GM23338 (cell line): Measurements from ENCODE around the gene TTC28. TPM values are rescaled to one million over a fixed set of nuclear protein-coding genes. Genes with fewer than 3 reads are reported as not detected.

Experiments used
- ATAC-seq: fragments of 200-7000 bp; cut with Tn5 transposase; 3 replicates; pipeline ENCODE4 v1.9.1; 2020
- DNase-seq: peaks from one replicate; pipeline ENCODE4 v3.0.0-alpha.2; 2015; ENCODE audit warnings: low spot score
- H2AFZ ChIP-seq: fragments of 200-600 bp; sonication (generic); 2 replicates; pipeline ENCODE4 v1.8.0; 2016; ENCODE audit warnings: antibody characterized with exemption, mild to moderate bottlenecking, moderate library complexity
- H3F3A ChIP-seq: fragments of 200-600 bp; sonication (generic); replicated peaks from 2 replicates; pipeline ENCODE4 v1.8.0; 2017; ENCODE audit warnings: antibody characterized with exemption, mixed run types, low read depth
- H3K27ac ChIP-seq: fragments of 200-600 bp; sonication (generic); 2 replicates; pipeline ENCODE4 v1.6.1; 2016; ENCODE audit warnings: low read depth
- H3K27me3 ChIP-seq: fragments of 200-600 bp; sonication (generic); 2 replicates; pipeline ENCODE4 v1.8.0; 2016; ENCODE audit warnings: mild to moderate bottlenecking, mixed run types, moderate library complexity; ENCODE audit not compliant: insufficient read depth
- H3K36me3 ChIP-seq: fragments of 200-600 bp; sonication (generic); 2 replicates; pipeline ENCODE4 v1.8.0; 2016; ENCODE audit warnings: mild to moderate bottlenecking; ENCODE audit not compliant: insufficient read depth
- H3K4me1 ChIP-seq: fragments of 200-600 bp; sonication (generic); 2 replicates; pipeline ENCODE4 v1.8.0; 2016; ENCODE audit warnings: mild to moderate bottlenecking, moderate library complexity; ENCODE audit not compliant: insufficient read depth
- H3K4me2 ChIP-seq: fragments of 200-600 bp; sonication (generic); 2 replicates; pipeline ENCODE4 v1.7.1; 2017; ENCODE audit warnings: mixed run types
- H3K4me3 ChIP-seq: fragments of 200-600 bp; sonication (generic); 2 replicates; pipeline ENCODE4 v1.6.1; 2016; ENCODE audit warnings: mixed run types
- H3K79me2 ChIP-seq: fragments of 200-600 bp; sonication (generic); replicated peaks from 2 replicates; pipeline ENCODE4 v1.8.0; 2017; ENCODE audit warnings: mild to moderate bottlenecking; ENCODE audit not compliant: insufficient read depth
- H3K9me2 ChIP-seq: fragments of 200-600 bp; sonication (generic); 2 replicates; pipeline ENCODE4 v1.8.0; 2017; ENCODE audit not compliant: insufficient read depth
- H4K20me1 ChIP-seq: fragments of 200-600 bp; sonication (generic); replicated peaks from 2 replicates; pipeline ENCODE4 v1.8.0; 2017; ENCODE audit warnings: mild to moderate bottlenecking; ENCODE audit not compliant: insufficient read depth
- H3K27ac Mint-ChIP-seq: 2 replicates; pipeline ENCODE4 v1.8.0; 2020; ENCODE audit warnings: inconsistent platforms, mild to moderate bottlenecking, moderate library complexity, mixed read lengths
- H3K27me3 Mint-ChIP-seq: 3 replicates; pipeline ENCODE4 v1.8.0; 2022; ENCODE audit warnings: low read depth, mild to moderate bottlenecking, moderate library complexity, mixed read lengths, inconsistent platforms; ENCODE audit not compliant: insufficient read depth, poor library complexity
- H3K36me3 Mint-ChIP-seq: 3 replicates; pipeline ENCODE4 v1.8.0; 2021; ENCODE audit warnings: low read depth, mild to moderate bottlenecking, inconsistent platforms, moderate library complexity, mixed read lengths
- H3K4me1 Mint-ChIP-seq: 3 replicates; pipeline ENCODE4 v1.8.0; 2020; ENCODE audit warnings: mild to moderate bottlenecking, inconsistent platforms, mixed read lengths
- H3K4me3 Mint-ChIP-seq: 3 replicates; pipeline ENCODE4 v1.8.0; 2021; ENCODE audit warnings: moderate library complexity, mild to moderate bottlenecking, inconsistent platforms, mixed read lengths
- H3K9me3 Mint-ChIP-seq: 3 replicates; pipeline ENCODE4 v1.8.0; 2020; ENCODE audit warnings: moderate library complexity, mild to moderate bottlenecking, inconsistent platforms, mixed read lengths
- CREB1 ChIP-seq: fragments of 250-450 bp; sonication (Bioruptor Pico); IDR thresholded peaks from 2 replicates; pipeline ENCODE4 v1.5.0; 2020; ENCODE audit warnings: low read depth, mild to moderate bottlenecking, moderate library complexity
- EZH2 ChIP-seq: fragments of 200-600 bp; sonication (generic); IDR thresholded peaks from one replicate; pipeline ENCODE4 v1.8.0; 2017; ENCODE audit warnings: antibody characterized with exemption, mild to moderate bottlenecking, low read depth; ENCODE audit not compliant: unreplicated experiment
- EZH2phosphoT487 ChIP-seq: fragments of 200-600 bp; sonication (generic); IDR thresholded peaks from one replicate; pipeline ENCODE4 v1.8.1; 2018; ENCODE audit warnings: antibody characterized with exemption; ENCODE audit not compliant: unreplicated experiment
- JUNB ChIP-seq: IDR thresholded peaks from one replicate; pipeline ENCODE4 v1.6.1; 2016; ENCODE audit warnings: antibody characterized with exemption; ENCODE audit not compliant: unreplicated experiment
- NANOG ChIP-seq: IDR thresholded peaks from 2 replicates; pipeline ENCODE4 v1.6.1; 2016; ENCODE audit warnings: antibody characterized with exemption, borderline replicate concordance
- POLR2AphosphoS5 ChIP-seq: IDR thresholded peaks from 2 replicates; pipeline ENCODE4 v1.6.1; 2016; ENCODE audit warnings: antibody characterized with exemption, low read depth
- REST ChIP-seq: IDR thresholded peaks from one replicate; pipeline ENCODE4 v1.6.1; 2018; ENCODE audit warnings: antibody characterized with exemption; ENCODE audit not compliant: unreplicated experiment
- STAT1 ChIP-seq: IDR thresholded peaks from one replicate; pipeline ENCODE4 v1.6.1; 2016; ENCODE audit warnings: antibody characterized with exemption; ENCODE audit not compliant: unreplicated experiment
- ZNF114 ChIP-seq: fragments of 250-450 bp; sonication (Bioruptor Pico); IDR thresholded peaks from 2 replicates; pipeline ENCODE4 v1.5.0; 2020; ENCODE audit warnings: mild to moderate bottlenecking, moderate library complexity
- ZNF331 ChIP-seq: fragments of 250-450 bp; sonication (Bioruptor Pico); IDR thresholded peaks from 2 replicates; pipeline ENCODE4 v1.5.0; 2020; ENCODE audit warnings: low read depth, mild to moderate bottlenecking, moderate library complexity
- polyA plus RNA-seq: library from polyadenylated mRNA; unstranded; fragments of >200 nt; fragmentation: Nextera tagmentation; extraction: Ambion mirVana; gene quantifications from 2 replicates; pipeline ENCODE4 v1.2.1, GENCODE V29; 2016
- total RNA-seq: library from RNA; depleted of rRNA; stranded (reverse); fragments of >200 nt; shearing (Covaris generic); gene quantifications from 2 replicates; pipeline ENCODE4 v1.2.3, GENCODE V29; 2014
- TF ChIP-seq, protein P1 (sequence below): fragments of 250-450 bp; sonication (Bioruptor Pico); IDR thresholded peaks from 2 replicates; pipeline ENCODE4 v1.5.0; 2020; ENCODE audit warnings: mild to moderate bottlenecking, moderate library complexity
- TF ChIP-seq, protein P2 (sequence below), 2 experiments: fragments of 200-600 bp in 1 of 2; sonication (generic) in 1 of 2; conservative IDR thresholded peaks; 2 replicates each; pipeline versions ENCODE4 v1.5.1 to v1.6.1; 2016 to 2017; ENCODE audit warnings: antibody characterized with exemption in 2 of 2, low read depth in 2 of 2, mild to moderate bottlenecking in 2 of 2, moderate library complexity in 1 of 2
- TF ChIP-seq, protein P3 (sequence below): IDR thresholded peaks from 2 replicates; pipeline ENCODE4 v1.6.1; 2016; ENCODE audit warnings: antibody characterized with exemption

Gene TTC28
- total and polyA plus RNA-seq, 2 experiments from 2014 or later = 4.5 to 16.1 TPM

DNA sequence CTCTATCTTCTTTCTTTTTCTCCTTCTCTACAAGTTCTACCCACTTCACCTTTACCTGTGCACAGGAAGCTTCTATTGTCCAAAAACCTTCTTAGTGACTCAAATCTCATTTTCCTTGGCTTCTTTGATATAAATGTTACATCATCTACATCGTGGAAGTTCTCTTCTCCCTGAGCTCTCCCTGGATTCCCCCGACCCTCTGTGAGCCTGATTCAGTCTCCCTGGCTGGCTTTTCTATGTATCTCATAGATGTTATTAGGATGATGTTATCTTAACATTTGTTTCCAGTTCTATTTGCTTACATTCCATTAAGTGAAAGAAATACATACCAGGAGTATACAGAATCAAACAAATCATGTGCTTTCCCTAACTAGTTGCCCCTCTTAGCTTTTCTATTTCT, 524.8 kb downstream of the TTC28 start:
- peaks cover 16% of the 10 kb centered on the region for H3K4me1 Mint-ChIP-seq
- H3K27ac Mint-ChIP-seq = no peak overlapping the region
- no peak overlapping the region for H3K4me3 ChIP-seq
- no peaks in the 10 kb centered on the region for H3F3A ChIP-seq
- H4K20me1 ChIP-seq = no peaks in the 10 kb centered on the region
- H3K27me3 ChIP-seq = no peaks in the 10 kb centered on the region
- no peak overlapping the region for H3K27ac ChIP-seq
- no peaks in the 10 kb centered on the region for H3K79me2 ChIP-seq
- no peaks in the 10 kb centered on the region for H3K9me3 Mint-ChIP-seq
- no peaks in the 10 kb centered on the region; the same call in 1 of the 2 replicates for H3K9me2 ChIP-seq
- peaks cover 3% of the 10 kb centered on the region for H3K27me3 Mint-ChIP-seq
- H3K36me3 ChIP-seq = no peaks in the 10 kb centered on the region
- H2AFZ ChIP-seq = no peak overlapping the region
- H3K4me3 Mint-ChIP-seq = no peak overlapping the region
- DNase-seq (no peak), ATAC-seq (no peak)
- 0 out of 3 replicates have a peak, but pooled peaks cover 4% of the 10 kb centered on the region for H3K36me3 Mint-ChIP-seq
- H3K4me1 ChIP-seq = peaks cover 12% of the 10 kb centered on the region
- TF ChIP-seq REST = no peak
- no peak for TF ChIP-seq NANOG
- TF ChIP-seq, protein P1, sequence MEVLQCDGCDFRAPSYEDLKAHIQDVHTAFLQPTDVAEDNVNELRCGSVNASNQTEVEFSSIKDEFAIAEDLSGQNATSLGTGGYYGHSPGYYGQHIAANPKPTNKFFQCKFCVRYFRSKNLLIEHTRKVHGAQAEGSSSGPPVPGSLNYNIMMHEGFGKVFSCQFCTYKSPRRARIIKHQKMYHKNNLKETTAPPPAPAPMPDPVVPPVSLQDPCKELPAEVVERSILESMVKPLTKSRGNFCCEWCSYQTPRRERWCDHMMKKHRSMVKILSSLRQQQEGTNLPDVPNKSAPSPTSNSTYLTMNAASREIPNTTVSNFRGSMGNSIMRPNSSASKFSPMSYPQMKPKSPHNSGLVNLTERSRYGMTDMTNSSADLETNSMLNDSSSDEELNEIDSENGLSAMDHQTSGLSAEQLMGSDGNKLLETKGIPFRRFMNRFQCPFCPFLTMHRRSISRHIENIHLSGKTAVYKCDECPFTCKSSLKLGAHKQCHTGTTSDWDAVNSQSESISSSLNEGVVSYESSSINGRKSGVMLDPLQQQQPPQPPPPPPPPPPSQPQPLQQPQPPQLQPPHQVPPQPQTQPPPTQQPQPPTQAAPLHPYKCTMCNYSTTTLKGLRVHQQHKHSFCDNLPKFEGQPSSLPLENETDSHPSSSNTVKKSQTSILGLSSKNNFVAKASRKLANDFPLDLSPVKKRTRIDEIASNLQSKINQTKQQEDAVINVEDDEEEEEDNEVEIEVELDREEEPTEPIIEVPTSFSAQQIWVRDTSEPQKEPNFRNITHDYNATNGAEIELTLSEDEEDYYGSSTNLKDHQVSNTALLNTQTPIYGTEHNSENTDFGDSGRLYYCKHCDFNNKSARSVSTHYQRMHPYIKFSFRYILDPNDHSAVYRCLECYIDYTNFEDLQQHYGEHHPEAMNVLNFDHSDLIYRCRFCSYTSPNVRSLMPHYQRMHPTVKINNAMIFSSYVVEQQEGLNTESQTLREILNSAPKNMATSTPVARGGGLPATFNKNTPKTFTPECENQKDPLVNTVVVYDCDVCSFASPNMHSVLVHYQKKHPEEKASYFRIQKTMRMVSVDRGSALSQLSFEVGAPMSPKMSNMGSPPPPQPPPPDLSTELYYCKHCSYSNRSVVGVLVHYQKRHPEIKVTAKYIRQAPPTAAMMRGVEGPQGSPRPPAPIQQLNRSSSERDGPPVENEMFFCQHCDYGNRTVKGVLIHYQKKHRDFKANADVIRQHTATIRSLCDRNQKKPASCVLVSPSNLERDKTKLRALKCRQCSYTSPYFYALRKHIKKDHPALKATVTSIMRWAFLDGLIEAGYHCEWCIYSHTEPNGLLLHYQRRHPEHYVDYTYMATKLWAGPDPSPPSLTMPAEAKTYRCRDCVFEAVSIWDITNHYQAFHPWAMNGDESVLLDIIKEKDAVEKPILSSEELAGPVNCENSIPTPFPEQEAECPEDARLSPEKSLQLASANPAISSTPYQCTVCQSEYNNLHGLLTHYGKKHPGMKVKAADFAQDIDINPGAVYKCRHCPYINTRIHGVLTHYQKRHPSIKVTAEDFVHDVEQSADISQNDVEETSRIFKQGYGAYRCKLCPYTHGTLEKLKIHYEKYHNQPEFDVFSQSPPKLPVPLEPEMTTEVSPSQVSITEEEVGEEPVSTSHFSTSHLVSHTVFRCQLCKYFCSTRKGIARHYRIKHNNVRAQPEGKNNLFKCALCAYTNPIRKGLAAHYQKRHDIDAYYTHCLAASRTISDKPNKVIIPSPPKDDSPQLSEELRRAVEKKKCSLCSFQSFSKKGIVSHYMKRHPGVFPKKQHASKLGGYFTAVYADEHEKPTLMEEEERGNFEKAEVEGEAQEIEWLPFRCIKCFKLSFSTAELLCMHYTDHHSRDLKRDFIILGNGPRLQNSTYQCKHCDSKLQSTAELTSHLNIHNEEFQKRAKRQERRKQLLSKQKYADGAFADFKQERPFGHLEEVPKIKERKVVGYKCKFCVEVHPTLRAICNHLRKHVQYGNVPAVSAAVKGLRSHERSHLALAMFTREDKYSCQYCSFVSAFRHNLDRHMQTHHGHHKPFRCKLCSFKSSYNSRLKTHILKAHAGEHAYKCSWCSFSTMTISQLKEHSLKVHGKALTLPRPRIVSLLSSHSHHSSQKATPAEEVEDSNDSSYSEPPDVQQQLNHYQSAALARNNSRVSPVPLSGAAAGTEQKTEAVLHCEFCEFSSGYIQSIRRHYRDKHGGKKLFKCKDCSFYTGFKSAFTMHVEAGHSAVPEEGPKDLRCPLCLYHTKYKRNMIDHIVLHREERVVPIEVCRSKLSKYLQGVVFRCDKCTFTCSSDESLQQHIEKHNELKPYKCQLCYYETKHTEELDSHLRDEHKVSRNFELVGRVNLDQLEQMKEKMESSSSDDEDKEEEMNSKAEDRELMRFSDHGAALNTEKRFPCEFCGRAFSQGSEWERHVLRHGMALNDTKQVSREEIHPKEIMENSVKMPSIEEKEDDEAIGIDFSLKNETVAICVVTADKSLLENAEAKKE (CRISPR knock-in tag) = no peak
- TF ChIP-seq, protein P2, sequence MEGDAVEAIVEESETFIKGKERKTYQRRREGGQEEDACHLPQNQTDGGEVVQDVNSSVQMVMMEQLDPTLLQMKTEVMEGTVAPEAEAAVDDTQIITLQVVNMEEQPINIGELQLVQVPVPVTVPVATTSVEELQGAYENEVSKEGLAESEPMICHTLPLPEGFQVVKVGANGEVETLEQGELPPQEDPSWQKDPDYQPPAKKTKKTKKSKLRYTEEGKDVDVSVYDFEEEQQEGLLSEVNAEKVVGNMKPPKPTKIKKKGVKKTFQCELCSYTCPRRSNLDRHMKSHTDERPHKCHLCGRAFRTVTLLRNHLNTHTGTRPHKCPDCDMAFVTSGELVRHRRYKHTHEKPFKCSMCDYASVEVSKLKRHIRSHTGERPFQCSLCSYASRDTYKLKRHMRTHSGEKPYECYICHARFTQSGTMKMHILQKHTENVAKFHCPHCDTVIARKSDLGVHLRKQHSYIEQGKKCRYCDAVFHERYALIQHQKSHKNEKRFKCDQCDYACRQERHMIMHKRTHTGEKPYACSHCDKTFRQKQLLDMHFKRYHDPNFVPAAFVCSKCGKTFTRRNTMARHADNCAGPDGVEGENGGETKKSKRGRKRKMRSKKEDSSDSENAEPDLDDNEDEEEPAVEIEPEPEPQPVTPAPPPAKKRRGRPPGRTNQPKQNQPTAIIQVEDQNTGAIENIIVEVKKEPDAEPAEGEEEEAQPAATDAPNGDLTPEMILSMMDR (conservative IDR thresholded peaks at IDR 0.05; ENCODE audit: low read depth in 2 of 2) = no peak
- no peak for TF ChIP-seq CREB1 (CRISPR knock-in tag)
- TF ChIP-seq JUNB = no peak
- no peak for TF ChIP-seq EZH2
- TF ChIP-seq STAT1 = no peak
- TF ChIP-seq ZNF114 (CRISPR knock-in tag) = no peak
- TF ChIP-seq, protein P3, sequence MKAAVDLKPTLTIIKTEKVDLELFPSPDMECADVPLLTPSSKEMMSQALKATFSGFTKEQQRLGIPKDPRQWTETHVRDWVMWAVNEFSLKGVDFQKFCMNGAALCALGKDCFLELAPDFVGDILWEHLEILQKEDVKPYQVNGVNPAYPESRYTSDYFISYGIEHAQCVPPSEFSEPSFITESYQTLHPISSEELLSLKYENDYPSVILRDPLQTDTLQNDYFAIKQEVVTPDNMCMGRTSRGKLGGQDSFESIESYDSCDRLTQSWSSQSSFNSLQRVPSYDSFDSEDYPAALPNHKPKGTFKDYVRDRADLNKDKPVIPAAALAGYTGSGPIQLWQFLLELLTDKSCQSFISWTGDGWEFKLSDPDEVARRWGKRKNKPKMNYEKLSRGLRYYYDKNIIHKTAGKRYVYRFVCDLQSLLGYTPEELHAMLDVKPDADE = no peak
- no peak for TF ChIP-seq POLR2AphosphoS5
- no peak for TF ChIP-seq EZH2phosphoT487
- TF ChIP-seq ZNF331 (CRISPR knock-in tag) = no peak
- no peak overlapping the region for H3K4me2 ChIP-seq
